HuH-7.5 (cell line): Measurements from ENCODE around the gene ZNF341.

Experiments used
- DNase-seq: peaks from one replicate; pipeline ENCODE4 v3.0.0; 2011; ENCODE audit warnings: low spot score

Gene ZNF341

GRCh38 chr20:33702861-33703260, 28.9 kb upstream of the ZNF341 start:
- no peak for DNase-seq

GRCh38 chr20:33703498-33704137, 28.2 kb upstream of the ZNF341 start:
- no peak for DNase-seq

GRCh38 chr20:33704197-33704924, 27.4 kb upstream of the ZNF341 start:
- DNase-seq, result no peak

- no peak for DNase-seq
These were observed 24.1 kb upstream of the ZNF341 start for GRCh38 chr20:33707668-33708067.

- no peak for DNase-seq
These were observed 22.4 kb upstream of the ZNF341 start for GRCh38 chr20:33709398-33709797.

- DNase-seq, result no peak
These were observed 21.8 kb upstream of the ZNF341 start for GRCh38 chr20:33709905-33710541.

GRCh38 chr20:33710681-33711445, 20.9 kb upstream of the ZNF341 start:
- no peak for DNase-seq

GRCh38 chr20:33711446-33711738, 20.4 kb upstream of the ZNF341 start:
- DNase-seq, result no peak

GRCh38 chr20:33713865-33714367, 17.9 kb upstream of the ZNF341 start:
- DNase-seq, result no peak

- DNase-seq, result no peak
These were observed 15.3 kb upstream of the ZNF341 start for GRCh38 chr20:33716498-33716897.

GRCh38 chr20:33719277-33719988, 12.4 kb upstream of the ZNF341 start:
- no peak for DNase-seq

GRCh38 chr20:33719989-33720709, 11.6 kb upstream of the ZNF341 start, which contains the start of gene PXMP4:
PXMP4 (minus strand) TSS chr20:33720310; CDS start chr20:33720207, 103 bp downstream.
- DNase-seq, result peak; percentile 99

GRCh38 chr20:33721391-33722140, 10.2 kb upstream of the ZNF341 start:
- no peak for DNase-seq

GRCh38 chr20:33724439-33725094, 7.2 kb upstream of the ZNF341 start:
- DNase-seq, result peak; percentile 58

- DNase-seq, result no peak
These were observed 6.1 kb upstream of the ZNF341 start for GRCh38 chr20:33725607-33726264.

- no peak for DNase-seq
These were observed 4.7 kb upstream of the ZNF341 start for GRCh38 chr20:33727115-33727479.

GRCh38 chr20:33727806-33728205, 4.0 kb upstream of the ZNF341 start:
- no peak for DNase-seq

GRCh38 chr20:33728463-33728862, 3.3 kb upstream of the ZNF341 start:
- DNase-seq, result no peak

GRCh38 chr20:33729101-33729500, 2.7 kb upstream of the ZNF341 start:
- no peak for DNase-seq
